ENCODE results near the gene CLEC3A. TPM values are rescaled to one million over a fixed set of nuclear protein-coding genes. Genes with fewer than 3 reads are reported as not detected.
"Not testable (repeated sequence)": the region's sequence is repeated elsewhere in the genome, so short reads cannot be mapped to it uniquely, and the experiment has no call there.

The CLEC3A gene
- total and polyA plus RNA-seq, 4 donors, result not detected

GRCh38 chr16:77991701-77992100 lies 30.6 kb upstream of the CLEC3A start:
- DNase-seq (ENCODE audit: low spot score), result no peak
- no peak overlapping the region for H3K4me3 ChIP-seq (ENCODE audit: low read depth in 1 of 3, low read length in 3 of 3)
- no peak for TF ChIP-seq TAF1 (conservative IDR thresholded peaks at IDR 0.05)
- TF ChIP-seq ATF3 (IDR thresholded peaks at IDR 0.05), result no peak
- no peak for TF ChIP-seq MAX (IDR thresholded peaks at IDR 0.05)
- no peak for TF ChIP-seq CTCF (IDR thresholded peaks at IDR 0.05; ENCODE audit: low read depth, low read length, missing input control)
- TF ChIP-seq FOXA1 (IDR thresholded peaks at IDR 0.05), result no peak
- TF ChIP-seq HNF4G (IDR thresholded peaks at IDR 0.05), result no peak
- TF ChIP-seq SP1 (IDR thresholded peaks at IDR 0.05), result no peak
- no peak for TF ChIP-seq GABPA (IDR thresholded peaks at IDR 0.05 in 1 of 2, conservative IDR thresholded peaks at IDR 0.05 in 1 of 2)
- TF ChIP-seq EGR1 (IDR thresholded peaks at IDR 0.05; ENCODE audit: low read depth in 2 of 2), result no peak
- no peak for TF ChIP-seq RAD21 (IDR thresholded peaks at IDR 0.05)
- TF ChIP-seq REST (IDR thresholded peaks at IDR 0.05), result no peak
- TF ChIP-seq FOXA2 (IDR thresholded peaks at IDR 0.05), result no peak
- WGBS, result 63% methylated on average over 4 of the region's 4 CpGs
- peaks cover 0 to 7% (median 2%) of the 10 kb centered on the region in 4 donors for H3K27me3 ChIP-seq (ENCODE audit: control insufficient read depth in 4 of 4, insufficient read depth in 4 of 4, low read length in 3 of 4)
- peaks cover 0 to 9% (median 2%) of the 10 kb centered on the region in 4 donors for H3K9me3 ChIP-seq (ENCODE audit: control insufficient read depth in 4 of 4, low read length in 3 of 4)
- no peak overlapping the region for H3K27ac ChIP-seq (ENCODE audit: low read depth in 1 of 2, low read length in 2 of 2)
- H3K4me1 ChIP-seq (ENCODE audit: control insufficient read depth in 4 of 4, insufficient read depth in 4 of 4, low read length in 3 of 4), result no peaks in the 10 kb centered on the region
- no peaks in the 10 kb centered on the region for H3K36me3 ChIP-seq (ENCODE audit: control insufficient read depth in 4 of 4, insufficient read depth in 3 of 4, low read depth in 1 of 4, low read length in 3 of 4)
- no peak overlapping the region for H3K9ac ChIP-seq (ENCODE audit: low read depth in 1 of 2, low read length in 2 of 2)

- 28% methylated on average over 2 of the region's 2 CpGs for WGBS
Observed at GRCh38 chr16:77992381-77992780, 30.0 kb upstream of the CLEC3A start.

More at GRCh38 chr16:77992381-77992780, 30.0 kb upstream of the CLEC3A start:
- not testable (repeated sequence) for H3K9ac ChIP-seq (ENCODE audit: low read depth in 1 of 2, low read length in 2 of 2); H3K27ac ChIP-seq (ENCODE audit: low read depth in 1 of 2, low read length in 2 of 2); H3K9me3 ChIP-seq (ENCODE audit: control insufficient read depth in 4 of 4, low read length in 3 of 4); H3K36me3 ChIP-seq (ENCODE audit: control insufficient read depth in 4 of 4, insufficient read depth in 3 of 4, low read depth in 1 of 4, low read length in 3 of 4); H3K4me1 ChIP-seq (ENCODE audit: control insufficient read depth in 4 of 4, insufficient read depth in 4 of 4, low read length in 3 of 4); H3K27me3 ChIP-seq (ENCODE audit: control insufficient read depth in 4 of 4, insufficient read depth in 4 of 4, low read length in 3 of 4); H3K4me3 ChIP-seq (ENCODE audit: low read depth in 1 of 3, low read length in 3 of 3); DNase-seq (ENCODE audit: low spot score)

Measured in liver (tissue), 9 donors.